Lower leg skin (tissue), 4 donors: ENCODE data around the gene GRIP1. TPM values are rescaled to one million over a fixed set of nuclear protein-coding genes. Genes with fewer than 3 reads are reported as not detected.

Experiments used
- DNase-seq, 2 donors: peaks; one replicate each; pipeline ENCODE4 v3.0.0-alpha.2; 2019; ENCODE audit warnings: low spot score in 2 of 2
- H3K4me3 ChIP-seq: fragments of 200-600 bp; sonication (generic); 2 replicates; pipeline ENCODE4 v1.5.1; 2017; ENCODE audit warnings: mild to moderate bottlenecking, low read depth; ENCODE audit not compliant: poor library complexity, severe bottlenecking
- CTCF ChIP-seq, 3 donors: fragments of 450-650 bp; IDR thresholded peaks; one replicate each; pipeline ENCODE4 v1.5.1; 2016; ENCODE audit warnings: antibody characterized with exemption in 3 of 3, mild to moderate bottlenecking in 3 of 3, moderate library complexity in 2 of 3
- POLR2A ChIP-seq, 2 donors: fragments of 450-650 bp; IDR thresholded peaks; one replicate each; pipeline ENCODE4 v1.6.1; 2016 to 2017; ENCODE audit warnings: antibody characterized with exemption in 2 of 2, mild to moderate bottlenecking in 1 of 2, moderate library complexity in 1 of 2
- WGBS, 2 donors: methylation state at CpG; one replicate each; pipeline ENCODE4 v1.1.5; 2018; 5-methylcytosine and 5-hydroxymethylcytosine counted together
- intact Hi-C: fragments of 100-400 bp; cut with DNase I; formaldehyde crosslinking; loops from one replicate; pipeline ENCODE4 v1.15.0; 2023; ENCODE audit warnings: low total_unique reads
- total RNA-seq, 4 donors: library from RNA; depleted of rRNA; stranded (reverse); fragments of >200 nt; gene quantifications; one replicate each; pipeline ENCODE4 v1.1.0, GENCODE V29; 2016

The GRIP1 gene
- total RNA-seq, 4 donors from 2014 or later = 11.5 to 25.3 (median 12.3) TPM

GRCh38 chr12:66453844-66454243, 225.0 kb downstream of the GRIP1 start:
- H3K4me3 ChIP-seq = no peak overlapping the region
- no peak for DNase-seq
- TF ChIP-seq CTCF (IDR thresholded peaks at IDR 0.05) (no peak), POLR2A (IDR thresholded peaks at IDR 0.05) (no peak)
- intact Hi-C loops = no loop called here

- 78 to 93% methylated on average over 4 of the region's 4 CpGs for WGBS, 2 donors
- DNase-seq = no peak
- intact Hi-C loops = no loop called here
- no peak for TF ChIP-seq CTCF (IDR thresholded peaks at IDR 0.05)
- TF ChIP-seq POLR2A (IDR thresholded peaks at IDR 0.05) = no peak
- H3K4me3 ChIP-seq = no peak overlapping the region
Measured at GRCh38 chr12:66453120-66453519, 225.8 kb downstream of the GRIP1 start.

- H3K4me3 ChIP-seq = no peak overlapping the region
- DNase-seq = no peak
- intact Hi-C loops = no loop called here
- TF ChIP-seq POLR2A (IDR thresholded peaks at IDR 0.05) = no peak
- no peak for TF ChIP-seq CTCF (IDR thresholded peaks at IDR 0.05)
- WGBS, 2 donors = 94 to 96% methylated on average over 3 of the region's 3 CpGs
Measured at GRCh38 chr12:66449531-66449930, 229.3 kb downstream of the GRIP1 start.

- WGBS, 2 donors = 70 to 80% methylated on average over 4 of the region's 4 CpGs
- DNase-seq = no peak
- H3K4me3 ChIP-seq = no peak overlapping the region
- intact Hi-C loops = no loop called here
- TF ChIP-seq CTCF (IDR thresholded peaks at IDR 0.05) (no peak), POLR2A (IDR thresholded peaks at IDR 0.05) (no peak)
Measured at GRCh38 chr12:66447643-66448042, 231.2 kb downstream of the GRIP1 start.

- no peak overlapping the region for H3K4me3 ChIP-seq
- 84 to 89% methylated on average over 2 of the region's 2 CpGs for WGBS, 2 donors
- DNase-seq = no peak
- intact Hi-C loops = no loop called here
- no peak for TF ChIP-seq CTCF (IDR thresholded peaks at IDR 0.05)
- no peak for TF ChIP-seq POLR2A (IDR thresholded peaks at IDR 0.05)
Measured at GRCh38 chr12:66446276-66446675, 232.6 kb downstream of the GRIP1 start.

GRCh38 chr12:66441905-66442559, 236.8 kb downstream of the GRIP1 start:
- WGBS, 2 donors = 81 to 93% methylated on average over 6 of the region's 6 CpGs
- intact Hi-C loops = no loop called here
- no peak for DNase-seq

More at GRCh38 chr12:66441905-66442559, 236.8 kb downstream of the GRIP1 start:
- TF ChIP-seq POLR2A (IDR thresholded peaks at IDR 0.05) (no peak), CTCF (IDR thresholded peaks at IDR 0.05) (no peak)
- H3K4me3 ChIP-seq = no peak overlapping the region
